A204.1 (cell line): ENCODE results near the gene LIPC.

Experiments
- FAIRE-seq: peaks from 2 replicates; lab custom pipeline; 2012; peaks lifted over from hg19 to GRCh38; lab: Jason Lieb, UNC

Gene LIPC

DNA sequence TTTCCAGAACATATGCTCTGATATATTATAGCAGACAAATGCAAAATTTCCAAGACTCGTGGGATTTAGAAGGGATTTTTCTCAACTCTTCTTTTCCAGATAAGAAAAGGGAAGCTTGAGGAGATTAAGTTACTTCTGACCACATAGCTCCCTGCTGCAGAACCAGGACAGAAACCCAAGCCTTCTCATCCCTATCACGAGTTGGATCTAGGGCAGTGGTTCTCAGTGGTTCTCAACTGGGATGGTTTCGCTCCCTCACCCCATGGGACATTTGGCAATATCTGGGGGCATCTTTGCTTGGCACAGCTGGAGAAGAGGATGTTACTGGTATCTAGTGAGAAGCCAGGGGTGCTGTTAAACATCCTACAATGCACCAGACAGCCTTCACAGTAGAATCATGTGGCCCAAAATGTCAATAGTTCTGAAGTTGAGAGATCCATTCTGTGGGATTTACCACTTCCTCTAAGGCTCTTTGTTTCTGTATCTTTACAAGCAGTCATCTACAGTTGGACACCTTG lies 64.2 kb downstream of the LIPC start:
- no peak for FAIRE-seq

GRCh38 chr15:58497046-58497785 lies 65.4 kb downstream of the LIPC start:
- no peak for FAIRE-seq

DNA sequence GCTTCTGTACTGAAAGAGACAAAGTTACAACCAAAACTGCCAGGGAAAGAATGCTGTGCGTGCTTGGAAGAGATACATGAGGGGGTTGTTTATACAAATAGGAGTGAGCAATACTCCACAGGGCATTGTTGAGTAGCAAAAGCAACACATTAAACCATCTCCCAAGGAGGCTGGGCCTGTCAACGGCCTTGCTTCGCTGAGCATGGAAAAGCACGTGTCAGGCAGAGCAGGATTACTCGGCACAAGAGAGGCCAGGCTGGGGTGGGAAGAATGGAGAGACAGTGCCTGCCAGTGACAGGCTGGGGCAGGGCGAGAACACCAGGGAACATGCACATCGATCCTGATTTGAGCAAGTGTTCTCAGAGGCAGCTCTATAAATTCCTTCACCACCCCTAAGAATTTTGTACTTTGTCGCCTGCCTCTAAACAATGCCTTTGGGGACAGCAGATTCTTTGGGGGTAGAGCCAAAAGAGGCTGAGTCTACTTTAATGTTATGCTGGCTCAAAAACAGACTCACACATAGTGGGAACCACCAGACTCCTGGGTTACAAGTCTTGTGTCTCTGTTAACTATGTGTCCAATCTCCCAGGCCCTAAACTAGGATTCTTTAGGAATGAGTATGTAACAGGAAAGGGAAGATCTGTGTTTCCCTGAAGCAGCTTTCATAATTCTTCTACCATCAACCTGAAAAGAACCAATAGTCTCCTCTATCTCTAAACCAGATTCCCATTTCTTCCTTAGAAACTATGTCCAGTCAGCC lies 67.2 kb downstream of the LIPC start:
- FAIRE-seq, result no peak

DNA sequence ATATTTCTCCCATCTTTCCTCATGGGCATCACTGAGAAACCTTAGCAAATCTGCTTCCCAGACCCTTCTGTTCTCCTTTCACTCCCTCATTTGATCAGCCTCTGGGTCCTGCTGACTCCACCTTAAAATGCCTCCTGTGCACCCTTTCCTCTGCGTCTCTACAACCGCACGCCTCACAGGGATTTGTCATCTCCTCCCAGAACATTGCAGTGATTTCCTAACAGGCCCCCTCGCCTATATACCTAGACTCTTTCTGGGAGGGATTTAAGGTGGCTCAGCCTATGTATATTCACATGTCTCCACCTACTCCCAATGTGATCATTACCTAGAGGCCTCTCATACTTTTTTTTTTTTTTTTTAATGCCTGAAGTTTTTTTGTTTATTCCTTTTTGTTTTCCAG lies 69.2 kb downstream of the LIPC start:
- FAIRE-seq, result no peak

GRCh38 chr15:58501636-58502188 lies 69.9 kb downstream of the LIPC start:
- FAIRE-seq, result no peak

DNA sequence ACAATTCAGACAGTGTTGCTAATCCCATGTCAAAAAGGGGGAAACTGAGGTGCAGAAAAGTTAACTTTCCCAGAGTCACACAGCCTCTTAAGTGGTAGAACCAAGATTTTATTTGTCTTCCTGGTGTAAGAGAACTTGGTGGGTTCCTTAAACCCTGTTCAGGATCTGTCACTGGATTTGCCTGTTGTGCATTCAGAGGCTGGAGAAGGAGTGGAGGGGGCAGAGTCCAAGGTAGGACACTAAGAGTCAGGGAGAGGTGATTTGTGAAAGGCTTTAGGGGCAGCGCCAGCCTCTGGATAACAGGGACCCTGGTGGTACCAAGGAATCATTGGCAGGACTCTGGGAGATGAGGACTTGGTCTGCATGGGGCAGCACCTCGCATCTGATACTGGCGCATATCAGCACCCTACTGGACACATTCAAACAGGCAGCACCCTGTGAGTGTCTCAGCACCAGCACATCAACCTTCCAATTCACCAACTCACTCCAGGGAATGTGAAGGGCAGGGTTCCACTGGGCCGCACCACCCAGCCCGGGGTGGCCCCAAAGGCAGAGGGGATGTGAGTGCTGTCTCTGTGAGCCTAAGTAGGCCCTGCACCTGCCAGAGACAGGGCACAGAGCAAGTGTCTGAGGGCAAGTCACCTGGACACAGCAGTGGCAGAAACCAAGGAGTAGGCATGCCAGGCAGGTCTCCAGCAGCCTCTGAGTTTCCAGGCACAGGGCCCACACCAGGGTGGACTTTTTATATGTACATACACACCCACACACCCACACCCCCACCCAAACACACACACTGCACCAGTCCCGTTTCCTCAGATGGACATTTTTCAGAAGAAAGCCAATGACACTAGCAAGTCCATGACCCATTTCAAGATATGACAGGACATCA lies 71.6 kb downstream of the LIPC start:
- no peak for FAIRE-seq

GRCh38 chr15:58504674-58505234 lies 73.0 kb downstream of the LIPC start:
- FAIRE-seq, result no peak

GRCh38 chr15:58505581-58505980 lies 73.8 kb downstream of the LIPC start:
- FAIRE-seq, result no peak

DNA sequence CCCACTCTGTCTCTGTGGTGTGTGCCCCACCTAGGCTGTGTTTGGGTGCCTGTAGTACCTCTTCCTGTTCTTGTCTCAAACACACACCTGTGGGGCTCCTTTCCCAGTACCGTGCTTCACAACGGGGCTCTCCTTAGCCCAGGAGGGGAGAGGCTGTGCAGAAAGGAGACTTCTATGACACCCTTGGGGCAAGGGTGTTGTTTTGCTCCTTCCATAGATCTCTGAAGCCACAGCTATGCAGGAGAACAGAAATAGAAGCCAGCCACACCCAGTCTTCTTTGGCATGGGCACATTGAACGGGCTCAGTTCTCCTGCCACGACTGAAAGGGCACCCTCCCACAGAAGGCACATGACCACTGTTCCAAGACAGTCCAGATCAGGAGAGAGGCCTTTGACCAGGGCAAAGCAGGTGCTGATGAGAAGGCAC lies 74.3 kb downstream of the LIPC start:
- FAIRE-seq, result no peak

- no peak for FAIRE-seq
These were observed 75.2 kb downstream of the LIPC start for GRCh38 chr15:58506783-58507668.

GRCh38 chr15:58509556-58509955 lies 77.8 kb downstream of the LIPC start:
- no peak for FAIRE-seq

DNA sequence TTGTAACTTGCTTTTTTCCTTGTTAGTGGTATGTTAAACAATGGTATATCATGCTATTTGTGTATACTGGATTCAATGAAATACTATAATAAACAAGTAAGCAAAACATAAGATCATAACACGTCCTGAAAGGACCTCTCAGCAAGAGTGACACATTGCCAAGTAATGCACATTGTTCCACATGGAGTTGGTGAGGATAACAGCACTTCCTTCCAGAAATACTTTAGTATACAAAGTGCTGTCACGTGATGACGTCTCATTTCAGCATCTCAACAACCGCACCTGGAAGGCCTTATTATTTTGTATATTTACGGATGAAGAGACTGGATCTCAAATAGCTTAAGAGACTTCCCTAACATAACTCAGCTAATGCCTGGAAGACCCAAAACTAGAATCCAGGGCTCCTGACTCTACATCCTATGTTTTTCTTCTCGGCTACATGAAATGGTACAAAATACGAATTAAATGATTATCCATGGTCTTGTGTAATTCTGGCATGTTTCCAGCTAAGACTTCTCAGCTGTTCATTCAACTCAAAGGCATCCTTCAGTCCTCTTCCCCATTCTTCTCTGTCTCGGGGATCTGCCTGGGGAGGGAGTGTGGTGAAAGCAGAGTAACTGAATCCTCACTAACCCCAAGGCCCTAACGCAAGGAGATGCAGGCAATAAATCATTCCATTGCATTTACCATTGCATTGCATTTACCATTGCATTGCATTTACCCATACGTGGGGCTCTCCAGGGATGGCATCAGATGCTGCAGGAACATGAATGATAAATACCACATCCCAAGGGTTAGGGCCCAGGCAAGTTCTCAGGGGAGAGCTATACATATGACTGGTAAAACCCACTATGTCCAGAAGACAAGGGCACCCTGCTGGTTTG lies 79.2 kb downstream of the LIPC start:
- no peak for FAIRE-seq

GRCh38 chr15:58511599-58511987 lies 79.8 kb downstream of the LIPC start:
- FAIRE-seq, result no peak

GRCh38 chr15:58512522-58512921 lies 80.7 kb downstream of the LIPC start:
- FAIRE-seq, result no peak

DNA sequence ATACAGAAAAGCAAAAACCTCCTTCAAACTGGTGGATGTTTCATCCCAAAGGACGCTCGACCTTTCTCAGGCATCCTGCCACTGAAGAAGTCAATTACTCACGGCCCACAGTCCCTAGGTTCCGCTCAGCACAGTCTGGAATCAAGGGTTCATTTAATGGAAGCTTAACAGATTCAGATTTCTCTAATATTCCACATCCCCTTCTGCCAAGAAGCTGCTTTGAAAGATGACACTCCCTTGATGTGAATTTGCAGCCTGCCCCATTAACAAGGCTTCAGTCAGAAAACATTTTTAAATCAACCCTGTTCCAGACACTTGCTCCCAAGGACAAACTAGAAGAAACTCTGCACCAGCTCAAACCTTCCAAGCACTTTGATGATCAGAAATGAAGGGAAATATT lies 81.2 kb downstream of the LIPC start:
- no peak for FAIRE-seq

DNA sequence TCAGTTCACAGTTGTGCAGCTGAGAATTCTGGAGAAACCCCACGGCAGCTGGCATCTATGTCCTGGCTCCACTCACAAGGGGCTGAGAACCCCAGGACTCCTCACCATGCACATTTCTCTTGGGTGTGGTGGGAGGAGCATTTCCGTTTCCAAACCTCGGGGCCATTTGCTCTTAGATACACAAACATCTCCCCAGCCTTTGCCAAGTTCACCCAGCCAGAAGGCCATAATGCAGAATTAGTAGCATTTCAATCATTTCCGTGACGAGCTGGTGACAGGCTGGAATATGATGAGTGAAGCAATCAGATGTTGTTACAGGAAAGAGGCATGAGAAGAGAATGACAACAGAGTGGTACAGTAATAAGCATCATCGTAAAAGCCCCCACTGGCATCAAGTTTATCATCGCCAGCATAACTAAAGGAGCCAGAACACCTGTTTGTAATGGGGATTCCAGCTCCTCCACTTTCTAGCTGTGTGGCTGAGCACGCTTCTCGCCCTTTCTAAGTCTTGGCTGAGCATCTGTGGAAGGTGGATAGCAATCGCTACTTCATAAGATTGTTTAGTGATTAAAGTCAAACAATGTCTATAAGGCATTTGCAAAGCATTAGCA lies 82.0 kb downstream of the LIPC start:
- FAIRE-seq, result no peak

GRCh38 chr15:58515807-58516206 lies 84.0 kb downstream of the LIPC start:
- no peak for FAIRE-seq

GRCh38 chr15:58517252-58517681 lies 85.5 kb downstream of the LIPC start:
- no peak for FAIRE-seq
